ENCODE measurements around the gene DIP2C.

DNA sequence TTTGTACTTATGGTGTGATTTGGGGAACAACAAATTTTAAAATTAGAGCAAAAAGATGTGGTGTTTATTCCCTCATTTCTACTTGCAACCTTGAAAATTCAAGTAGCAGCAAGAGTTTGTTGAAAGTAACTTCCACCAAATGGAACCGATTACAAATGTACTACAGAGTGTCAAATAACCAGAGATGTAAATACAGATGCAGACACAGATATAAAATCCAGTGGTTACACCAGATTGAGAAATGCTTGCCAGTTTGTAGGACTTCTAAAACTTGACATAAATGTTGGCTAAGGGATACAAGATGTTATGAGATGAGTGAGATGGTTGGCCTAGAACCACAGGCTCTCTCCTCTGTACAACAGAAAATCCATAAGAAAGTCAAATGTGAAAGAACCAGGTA is 162.1 kb downstream of the DIP2C start:
- TF ChIP-seq, protein P1, sequence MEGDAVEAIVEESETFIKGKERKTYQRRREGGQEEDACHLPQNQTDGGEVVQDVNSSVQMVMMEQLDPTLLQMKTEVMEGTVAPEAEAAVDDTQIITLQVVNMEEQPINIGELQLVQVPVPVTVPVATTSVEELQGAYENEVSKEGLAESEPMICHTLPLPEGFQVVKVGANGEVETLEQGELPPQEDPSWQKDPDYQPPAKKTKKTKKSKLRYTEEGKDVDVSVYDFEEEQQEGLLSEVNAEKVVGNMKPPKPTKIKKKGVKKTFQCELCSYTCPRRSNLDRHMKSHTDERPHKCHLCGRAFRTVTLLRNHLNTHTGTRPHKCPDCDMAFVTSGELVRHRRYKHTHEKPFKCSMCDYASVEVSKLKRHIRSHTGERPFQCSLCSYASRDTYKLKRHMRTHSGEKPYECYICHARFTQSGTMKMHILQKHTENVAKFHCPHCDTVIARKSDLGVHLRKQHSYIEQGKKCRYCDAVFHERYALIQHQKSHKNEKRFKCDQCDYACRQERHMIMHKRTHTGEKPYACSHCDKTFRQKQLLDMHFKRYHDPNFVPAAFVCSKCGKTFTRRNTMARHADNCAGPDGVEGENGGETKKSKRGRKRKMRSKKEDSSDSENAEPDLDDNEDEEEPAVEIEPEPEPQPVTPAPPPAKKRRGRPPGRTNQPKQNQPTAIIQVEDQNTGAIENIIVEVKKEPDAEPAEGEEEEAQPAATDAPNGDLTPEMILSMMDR (IDR thresholded peaks at IDR 0.05): no peak
- TF ChIP-seq POLR2AphosphoS5 (IDR thresholded peaks at IDR 0.05; ENCODE audit: insufficient read depth in 1 of 2, low read depth in 1 of 2): no peak
- TF ChIP-seq POLR2A (IDR thresholded peaks at IDR 0.05): no peak
